HG02981 (cell line): Measurements from ENCODE around the gene ARID1B.
A peak's percentile ranks its signal among the peaks of the same experiment; 100 is the strongest.

ENCODE experiments used
- ATAC-seq: cut with Tn5 transposase; IDR thresholded peaks from one replicate; pipeline ENCODE4 v1.9.1; 2021; ENCODE audit warnings: mild to moderate bottlenecking, moderate library complexity; ENCODE audit not compliant: unreplicated experiment

The ARID1B gene

GRCh38 chr6:156875062-156875461 lies 97.9 kb downstream of the ARID1B start:
- no peak for ATAC-seq

DNA sequence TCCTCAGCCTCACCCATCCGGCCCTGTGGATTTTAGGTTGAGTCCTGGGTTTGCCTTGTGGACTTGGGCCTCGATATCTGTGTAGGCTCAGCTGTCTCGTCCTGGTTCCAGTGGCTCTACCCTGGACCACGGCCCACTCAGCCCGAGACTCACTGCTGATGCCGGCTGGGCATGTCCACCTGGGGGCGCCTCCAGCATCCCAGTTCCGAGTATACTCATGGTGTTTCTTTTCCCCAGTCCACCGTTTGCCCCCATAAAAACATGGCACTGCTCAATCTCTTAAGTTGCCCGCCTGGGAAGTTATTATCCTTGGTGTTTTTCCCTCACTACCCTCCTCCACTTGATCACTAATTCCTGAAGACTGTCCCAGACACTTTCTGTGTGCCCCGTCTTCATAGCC lies 99.1 kb downstream of the ARID1B start:
- no peak for ATAC-seq

GRCh38 chr6:156877126-156877863 lies 100.1 kb downstream of the ARID1B start:
- ATAC-seq = no peak

DNA sequence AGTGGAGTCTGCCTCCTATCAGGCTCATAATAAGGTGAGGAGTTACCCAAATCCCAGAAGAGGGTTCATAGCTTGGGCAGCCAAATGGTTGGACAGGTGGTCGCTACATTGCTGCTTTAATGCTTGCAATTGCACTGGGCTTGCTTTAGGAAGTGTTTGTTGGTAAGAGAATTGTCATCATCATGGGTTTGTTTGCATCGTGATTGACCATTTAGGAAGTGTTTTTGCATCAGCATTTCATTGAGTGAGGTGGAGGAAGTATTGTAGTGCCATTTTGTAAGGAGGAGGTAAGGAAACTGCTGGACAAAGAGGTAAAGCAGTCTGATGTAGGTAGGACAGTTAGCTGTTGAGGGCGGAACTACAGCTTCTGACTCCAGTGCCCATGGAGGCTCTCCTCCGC lies 101.5 kb downstream of the ARID1B start:
- no peak for ATAC-seq

DNA sequence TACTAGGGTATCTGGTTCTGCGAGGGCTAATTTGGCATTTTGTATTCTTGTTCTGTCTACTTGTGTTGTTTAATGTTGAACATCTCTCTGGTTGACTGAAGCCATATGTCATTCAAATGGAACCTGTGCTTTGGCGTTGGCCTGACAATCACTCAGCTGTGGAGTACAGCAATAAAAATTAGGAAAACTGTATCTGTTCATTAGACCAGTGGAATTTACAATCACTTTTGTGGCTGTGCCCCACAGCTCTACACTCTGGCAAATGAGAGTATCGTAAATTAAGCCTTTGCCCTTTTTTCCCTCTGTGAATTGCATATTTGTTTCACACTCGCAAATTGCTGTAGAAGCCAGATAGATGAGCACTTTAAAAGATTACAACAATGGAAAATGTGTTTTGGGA lies 102.0 kb downstream of the ARID1B start:
- no peak for ATAC-seq

- no peak for ATAC-seq
Measured at GRCh38 chr6:156879591-156879990, 102.4 kb downstream of the ARID1B start.

DNA sequence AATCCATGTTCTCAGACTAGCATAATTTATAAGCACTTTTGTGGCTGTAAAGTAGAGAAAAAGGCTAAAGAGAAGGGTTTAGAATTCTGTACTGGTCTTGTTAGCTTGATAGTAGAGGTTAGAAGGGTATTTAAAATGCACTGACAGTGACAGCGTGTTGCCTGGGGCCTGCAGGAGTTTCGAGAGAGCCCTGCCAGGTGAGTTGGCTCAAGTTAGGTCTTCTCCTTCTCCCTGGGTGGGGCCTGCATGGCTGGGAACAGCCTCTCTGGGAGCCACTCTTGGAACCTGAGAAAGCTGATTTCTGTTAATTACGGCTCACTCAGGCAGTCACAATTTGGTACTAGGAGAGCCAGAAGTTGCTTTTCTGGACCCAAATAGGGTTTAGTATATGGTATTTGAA lies 103.7 kb downstream of the ARID1B start:
- no peak for ATAC-seq

DNA sequence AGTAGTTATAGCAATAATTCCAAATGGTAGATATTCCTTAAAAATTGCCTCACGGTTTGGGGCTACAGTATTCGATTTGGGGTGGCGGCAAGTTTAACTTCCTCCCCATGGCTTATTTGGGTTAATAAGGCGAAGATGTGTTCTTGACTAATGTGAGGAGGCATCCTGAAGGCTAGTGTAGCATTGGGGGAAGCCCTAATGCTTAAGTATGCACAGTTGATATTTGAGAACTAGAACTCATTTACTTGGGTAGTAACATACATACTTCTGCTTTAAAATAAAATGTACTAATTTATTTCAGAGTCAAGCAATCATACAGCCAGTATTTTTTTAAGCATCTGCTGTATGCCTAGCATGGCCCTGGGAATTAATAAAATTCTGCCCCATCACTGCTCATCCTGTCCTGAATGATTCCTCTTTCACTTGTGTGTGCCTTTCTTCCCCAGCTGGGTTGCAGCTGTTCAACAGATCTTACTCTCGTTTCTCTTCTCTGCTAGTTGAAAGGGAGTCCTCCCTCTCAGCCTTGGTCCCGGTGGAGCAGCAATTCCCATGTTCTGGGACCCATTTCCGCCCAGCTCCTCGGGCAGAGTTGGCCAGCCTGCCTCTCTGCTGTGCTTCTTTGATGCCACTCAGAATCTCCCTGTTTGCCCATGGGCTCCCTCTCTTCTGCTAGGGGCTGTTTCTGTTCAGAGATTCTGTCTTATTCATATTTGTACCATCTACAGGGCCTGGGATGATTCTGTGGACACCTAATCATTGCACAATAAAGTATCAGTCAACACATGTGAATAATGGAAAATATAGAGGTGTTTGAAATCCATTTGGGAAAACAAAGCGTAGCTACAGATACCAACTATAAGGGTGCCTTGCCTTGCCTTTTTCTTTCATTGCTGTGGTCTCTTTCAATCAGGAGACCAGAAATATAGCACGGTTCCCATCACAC lies 104.8 kb downstream of the ARID1B start:
- ATAC-seq = no peak

GRCh38 chr6:156883497-156884252 lies 106.5 kb downstream of the ARID1B start:
- ATAC-seq = no peak

DNA sequence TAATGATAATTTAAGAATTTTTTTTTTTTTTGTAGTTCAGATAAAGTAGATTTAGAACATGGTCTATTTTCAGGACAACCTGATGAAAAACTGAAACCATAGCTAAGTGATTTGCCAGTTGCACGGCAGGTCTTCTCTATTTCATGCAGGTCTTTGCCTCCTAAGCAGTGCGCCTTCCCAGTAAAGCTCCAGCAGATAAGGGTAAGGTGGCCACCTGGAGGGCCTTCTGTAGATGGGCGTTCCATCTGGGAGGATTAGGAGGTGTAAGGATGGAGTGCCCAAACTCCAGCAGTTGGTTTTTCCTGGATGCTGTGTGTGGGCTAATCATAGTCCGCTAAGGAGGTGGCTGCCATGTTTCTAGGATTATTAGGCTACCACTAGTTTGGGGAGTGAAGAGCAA lies 107.1 kb downstream of the ARID1B start:
- no peak for ATAC-seq

DNA sequence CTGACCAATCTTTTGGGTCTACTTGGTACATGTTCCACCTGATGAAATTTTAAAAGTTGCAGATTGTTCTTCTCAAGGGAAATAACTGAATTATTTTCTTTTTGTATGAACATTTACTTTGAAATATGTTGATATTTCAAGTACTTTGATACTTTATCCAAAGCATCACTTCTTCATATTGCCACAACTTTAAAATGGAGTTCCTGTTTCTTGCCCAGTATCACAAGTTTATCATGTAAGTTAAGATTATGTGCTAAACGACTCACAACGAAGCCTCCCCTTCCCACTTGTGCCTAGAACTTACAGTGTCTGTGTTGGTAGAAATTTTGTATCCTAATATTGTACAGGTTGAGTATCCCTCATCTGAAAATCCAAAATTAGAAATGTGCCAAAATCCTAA lies 108.4 kb downstream of the ARID1B start:
- no peak for ATAC-seq

DNA sequence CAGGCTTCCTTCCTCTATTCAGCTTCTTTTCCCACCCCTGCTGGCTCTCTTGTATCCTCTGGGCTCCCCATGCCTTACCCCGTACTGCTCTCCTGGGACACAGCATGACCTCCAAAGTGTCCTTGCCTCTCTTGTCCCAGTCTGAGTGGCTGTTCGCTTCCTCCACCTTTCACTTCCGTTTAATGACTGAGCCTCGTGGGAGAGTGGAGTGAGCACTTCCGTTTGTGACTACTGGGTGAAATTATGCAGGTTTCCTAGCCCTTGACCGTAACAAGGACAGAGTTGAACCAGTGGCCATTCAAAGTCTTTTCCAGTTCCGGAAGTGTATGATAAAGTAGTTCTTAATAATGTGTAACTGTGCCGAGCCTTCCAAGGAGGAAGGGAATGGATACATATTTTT lies 109.2 kb downstream of the ARID1B start:
- peak; percentile 65 for ATAC-seq

DNA sequence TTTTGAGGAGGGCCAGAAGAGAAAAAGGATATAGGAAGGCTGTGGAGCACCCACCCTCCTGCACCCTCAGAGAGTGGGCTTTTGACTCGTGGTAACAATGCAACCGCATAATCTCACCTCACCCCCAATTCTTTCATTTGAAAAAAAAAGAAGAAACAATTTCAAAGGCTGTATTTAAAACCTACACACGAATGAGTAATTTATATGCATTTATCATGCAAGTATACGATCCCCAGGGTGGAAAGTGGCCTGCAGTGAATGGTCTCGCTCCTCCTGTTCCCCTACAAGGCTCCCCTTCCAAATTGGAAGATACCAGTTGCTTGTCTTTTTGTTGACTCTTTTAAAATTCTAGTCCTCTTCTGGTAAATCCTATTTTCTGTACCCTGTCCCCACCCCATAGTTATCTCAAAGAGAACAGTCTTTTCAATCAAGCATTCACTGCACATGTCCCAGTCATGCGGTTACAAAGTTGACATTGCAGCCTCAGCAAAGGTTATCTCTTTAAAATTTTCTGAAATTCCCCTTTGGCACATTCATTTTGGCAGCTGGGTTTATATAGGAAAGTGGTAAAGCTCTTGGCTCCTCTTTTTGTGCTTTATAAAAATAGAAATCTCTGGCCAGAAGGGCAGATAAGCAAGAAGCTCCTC lies 110.6 kb downstream of the ARID1B start:
- no peak for ATAC-seq

GRCh38 chr6:156889469-156889868 lies 112.3 kb downstream of the ARID1B start:
- no peak for ATAC-seq

- no peak for ATAC-seq
Measured at GRCh38 chr6:156889986-156890385, 112.8 kb downstream of the ARID1B start.

- no peak for ATAC-seq
Measured at GRCh38 chr6:156890627-156891314, 113.6 kb downstream of the ARID1B start.

- ATAC-seq = no peak
Measured at GRCh38 chr6:156897907-156898531, 120.8 kb downstream of the ARID1B start.

DNA sequence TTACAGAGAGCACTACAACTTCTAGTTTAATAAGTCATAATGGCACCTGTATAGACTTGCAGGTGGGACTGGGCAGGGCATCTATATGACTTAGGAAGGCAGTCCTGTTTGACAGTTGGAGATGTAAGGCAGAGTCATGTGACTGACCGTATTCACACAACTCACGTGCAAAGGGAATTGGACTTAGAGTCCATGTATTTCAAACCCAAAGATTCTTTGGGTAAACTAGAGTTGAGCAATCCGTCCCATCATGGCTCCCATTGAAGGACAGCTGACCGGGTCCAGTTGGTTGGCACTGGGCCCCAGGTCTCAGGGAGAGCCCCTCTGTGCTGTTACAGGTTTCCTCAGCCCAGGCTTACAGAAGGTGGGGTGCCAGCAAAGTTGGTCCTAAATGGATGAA lies 121.9 kb downstream of the ARID1B start:
- no peak for ATAC-seq

GRCh38 chr6:156899532-156900135 lies 122.5 kb downstream of the ARID1B start:
- ATAC-seq = no peak
